NCI-H2081 treated with DMSO at 0.1 percent for 48 hours (cell line): ENCODE data around the gene AIMP2.
A peak's percentile ranks its signal among the peaks of the same experiment; 100 is the strongest.
"Not testable (repeated sequence)": the region's sequence is repeated elsewhere in the genome, so short reads cannot be mapped to it uniquely, and the experiment has no call there.

ENCODE experiments used
- DNase-seq: peaks from one replicate; lab custom pipeline; 2025; lab: John Stamatoyannopoulos, UW

The AIMP2 gene

GRCh38 chr7:6026011-6026819 is 17.1 kb downstream of the AIMP2 start:
- DNase-seq = peak; percentile 72

GRCh38 chr7:6026820-6027311 is 17.8 kb downstream of the AIMP2 start:
- no peak for DNase-seq

- DNase-seq = no peak
Observed at GRCh38 chr7:6027806-6028365, 18.8 kb downstream of the AIMP2 start.

GRCh38 chr7:6028563-6028962 is 19.5 kb downstream of the AIMP2 start:
- DNase-seq = no peak

- no peak for DNase-seq
Observed at GRCh38 chr7:6030988-6031387, 21.9 kb downstream of the AIMP2 start, which contains the start of gene ANKRD61. Gene ANKRD61 (plus strand): TSS chr7:6031376. CDS start chr7:6031376, 0 bp downstream.

GRCh38 chr7:6031567-6031966 is 22.5 kb downstream of the AIMP2 start:
- no peak for DNase-seq

GRCh38 chr7:6032167-6032566 is 23.1 kb downstream of the AIMP2 start:
- DNase-seq = no peak

GRCh38 chr7:6032641-6033040 is 23.6 kb downstream of the AIMP2 start:
- DNase-seq = no peak

- DNase-seq = no peak
Observed at GRCh38 chr7:6035165-6035564, 26.1 kb downstream of the AIMP2 start.

- no peak for DNase-seq
Observed at GRCh38 chr7:6035686-6036085, 26.6 kb downstream of the AIMP2 start.

GRCh38 chr7:6049780-6050179 is 40.7 kb downstream of the AIMP2 start:
- DNase-seq = no peak

- DNase-seq = not testable (repeated sequence)
Observed at GRCh38 chr7:6051185-6051584, 42.1 kb downstream of the AIMP2 start.

GRCh38 chr7:6056616-6057015 is 47.5 kb downstream of the AIMP2 start:
- no peak for DNase-seq

- DNase-seq = no peak
Observed at GRCh38 chr7:6057316-6058129, 48.5 kb downstream of the AIMP2 start.

GRCh38 chr7:6059941-6060340 is 50.9 kb downstream of the AIMP2 start:
- not testable (repeated sequence) for DNase-seq

GRCh38 chr7:6071406-6071805 is 62.3 kb downstream of the AIMP2 start:
- DNase-seq = no peak
